GM15510 (cell line): ENCODE results near the gene IFNGR1.

Experiments used
- POLR2A ChIP-seq: IDR thresholded peaks from 3 replicates; pipeline ENCODE4 v1.6.1; 2011; ENCODE audit warnings: borderline replicate concordance; ENCODE audit not compliant: insufficient read length; ENCODE audit errors: extremely low read depth

Gene IFNGR1

GRCh38 chr6:137246164-137246563, 27.0 kb upstream of the IFNGR1 start:
- no peak for TF ChIP-seq POLR2A

GRCh38 chr6:137241481-137242038, 22.4 kb upstream of the IFNGR1 start:
- no peak for TF ChIP-seq POLR2A

GRCh38 chr6:137240168-137240567, 21.0 kb upstream of the IFNGR1 start:
- TF ChIP-seq POLR2A, result no peak

- no peak for TF ChIP-seq POLR2A
Observed at GRCh38 chr6:137237413-137238170, 18.4 kb upstream of the IFNGR1 start.

GRCh38 chr6:137236581-137237355, 17.6 kb upstream of the IFNGR1 start:
- no peak for TF ChIP-seq POLR2A

- TF ChIP-seq POLR2A, result no peak
Observed at GRCh38 chr6:137235686-137236085, 16.5 kb upstream of the IFNGR1 start.

- no peak for TF ChIP-seq POLR2A
Observed at GRCh38 chr6:137233911-137234863, 15.0 kb upstream of the IFNGR1 start.

- no peak for TF ChIP-seq POLR2A
Observed at GRCh38 chr6:137231895-137232294, 12.7 kb upstream of the IFNGR1 start.

- no peak for TF ChIP-seq POLR2A
Observed at GRCh38 chr6:137230956-137231555, 11.9 kb upstream of the IFNGR1 start.

- no peak for TF ChIP-seq POLR2A
Observed at GRCh38 chr6:137230547-137230946, 11.4 kb upstream of the IFNGR1 start.

GRCh38 chr6:137229075-137229759, 10.0 kb upstream of the IFNGR1 start:
- TF ChIP-seq POLR2A, result no peak

GRCh38 chr6:137227871-137228302, 8.7 kb upstream of the IFNGR1 start:
- no peak for TF ChIP-seq POLR2A

GRCh38 chr6:137226697-137227096, 7.5 kb upstream of the IFNGR1 start:
- TF ChIP-seq POLR2A, result no peak
